Thyroid gland (tissue), 4 donors: Measurements from ENCODE around the gene CTNNA2. TPM values are rescaled to one million over a fixed set of nuclear protein-coding genes. Genes with fewer than 3 reads are reported as not detected.

Source experiments
- DNase-seq, 2 donors: peaks; one replicate each; pipeline ENCODE4 v3.0.0-alpha.2; 2019
- H3K27ac ChIP-seq, 3 donors: fragments of 200-600 bp; sonication (generic); 1 replicate in 2 of 3; 2 replicates in 1 of 3; pipeline ENCODE4 v1.5.1; 2016 to 2019; ENCODE audit warnings: mild to moderate bottlenecking in 1 of 3, moderate library complexity in 1 of 3
- H3K27me3 ChIP-seq: fragments of 200-600 bp; sonication (generic); one replicate; pipeline ENCODE4 v1.5.1; 2019
- H3K36me3 ChIP-seq, 2 donors: fragments of 200-600 bp; sonication (generic); one replicate each; pipeline ENCODE4 v1.5.1; 2016 to 2019
- H3K4me1 ChIP-seq, 2 donors: fragments of 200-600 bp; sonication (generic); one replicate each; pipeline ENCODE4 v1.5.1; 2017 to 2019
- H3K4me3 ChIP-seq, 3 donors: fragments of 200-600 bp; sonication (generic); replicated peaks in 1 of 3; 1 replicate in 2 of 3; 2 replicates in 1 of 3; pipeline ENCODE4 v1.5.1; 2016; ENCODE audit warnings: mild to moderate bottlenecking in 1 of 3
- H3K9me3 ChIP-seq: fragments of 200-600 bp; sonication (generic); one replicate; pipeline ENCODE4 v1.5.1; 2017
- POLR2A ChIP-seq, 2 donors: fragments of 450-650 bp; IDR thresholded peaks; one replicate each; pipeline ENCODE4 v1.6.1; 2017; ENCODE audit warnings: antibody characterized with exemption in 2 of 2, mild to moderate bottlenecking in 2 of 2, moderate library complexity in 1 of 2
- WGBS, 2 donors: methylation state at CpG; one replicate each; pipeline ENCODE4 v1.1.5; 2017; 5-methylcytosine and 5-hydroxymethylcytosine counted together
- intact Hi-C: fragments of 100-400 bp; cut with DNase I; formaldehyde crosslinking; loops from one replicate; pipeline ENCODE4 v1.15.1; 2023
- total RNA-seq, 4 donors: library from RNA; depleted of rRNA; stranded (reverse); fragments of >200 nt; gene quantifications; one replicate each; pipeline ENCODE4 v1.2.3, GENCODE V29; 2016
- TF ChIP-seq, protein P1 (sequence below), 6 experiments: fragments of 200-600 bp in 3 of 6; fragments of 450-650 bp in 3 of 6; sonication (generic) in 3 of 6; IDR thresholded peaks; one replicate each; pipeline ENCODE4 v1.5.1; 2016 to 2019; ENCODE audit warnings: antibody characterized with exemption in 6 of 6, mild to moderate bottlenecking in 2 of 6, inconsistent platforms in 1 of 6, moderate library complexity in 1 of 6

Gene CTNNA2
- total RNA-seq, 4 donors from 2014 or later = 0.13 to 0.44 (median 0.22) TPM; not detected in 1

DNA sequence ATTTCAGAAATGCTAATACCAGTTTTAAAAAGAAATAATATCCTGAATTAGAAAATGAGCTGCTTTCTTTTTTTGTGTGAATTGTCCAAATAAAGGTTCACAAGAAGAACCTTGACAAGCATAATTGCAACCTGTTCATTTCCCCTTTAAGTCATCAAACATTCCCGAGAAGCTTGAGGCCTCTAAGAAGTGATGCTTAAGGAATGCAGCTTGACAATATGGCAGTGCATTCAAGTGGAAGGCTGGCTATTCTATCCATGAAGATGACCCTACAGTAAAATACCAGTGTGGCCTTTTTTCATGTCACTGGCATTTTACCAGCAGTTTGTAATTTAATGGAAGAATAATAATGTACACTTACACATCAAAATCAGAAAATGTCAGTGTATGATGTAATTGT is 216.7 kb downstream of the CTNNA2 start:
- intact Hi-C loops = no loop called here
- H3K27me3 ChIP-seq = no peaks in the 10 kb centered on the region
- DNase-seq = no peak
- H3K4me1 ChIP-seq = no peaks in the 10 kb centered on the region
- WGBS, 2 donors = 34 to 40% methylated on average over 1 of the region's 1 CpG
- H3K27ac ChIP-seq = no peak overlapping the region
- no peak overlapping the region for H3K4me3 ChIP-seq
- TF ChIP-seq, protein P1, sequence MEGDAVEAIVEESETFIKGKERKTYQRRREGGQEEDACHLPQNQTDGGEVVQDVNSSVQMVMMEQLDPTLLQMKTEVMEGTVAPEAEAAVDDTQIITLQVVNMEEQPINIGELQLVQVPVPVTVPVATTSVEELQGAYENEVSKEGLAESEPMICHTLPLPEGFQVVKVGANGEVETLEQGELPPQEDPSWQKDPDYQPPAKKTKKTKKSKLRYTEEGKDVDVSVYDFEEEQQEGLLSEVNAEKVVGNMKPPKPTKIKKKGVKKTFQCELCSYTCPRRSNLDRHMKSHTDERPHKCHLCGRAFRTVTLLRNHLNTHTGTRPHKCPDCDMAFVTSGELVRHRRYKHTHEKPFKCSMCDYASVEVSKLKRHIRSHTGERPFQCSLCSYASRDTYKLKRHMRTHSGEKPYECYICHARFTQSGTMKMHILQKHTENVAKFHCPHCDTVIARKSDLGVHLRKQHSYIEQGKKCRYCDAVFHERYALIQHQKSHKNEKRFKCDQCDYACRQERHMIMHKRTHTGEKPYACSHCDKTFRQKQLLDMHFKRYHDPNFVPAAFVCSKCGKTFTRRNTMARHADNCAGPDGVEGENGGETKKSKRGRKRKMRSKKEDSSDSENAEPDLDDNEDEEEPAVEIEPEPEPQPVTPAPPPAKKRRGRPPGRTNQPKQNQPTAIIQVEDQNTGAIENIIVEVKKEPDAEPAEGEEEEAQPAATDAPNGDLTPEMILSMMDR (IDR thresholded peaks at IDR 0.05) = no peak
- TF ChIP-seq POLR2A (IDR thresholded peaks at IDR 0.05) = no peak
- H3K36me3 ChIP-seq = no peaks in the 10 kb centered on the region
- H3K9me3 ChIP-seq = no peaks in the 10 kb centered on the region

DNA sequence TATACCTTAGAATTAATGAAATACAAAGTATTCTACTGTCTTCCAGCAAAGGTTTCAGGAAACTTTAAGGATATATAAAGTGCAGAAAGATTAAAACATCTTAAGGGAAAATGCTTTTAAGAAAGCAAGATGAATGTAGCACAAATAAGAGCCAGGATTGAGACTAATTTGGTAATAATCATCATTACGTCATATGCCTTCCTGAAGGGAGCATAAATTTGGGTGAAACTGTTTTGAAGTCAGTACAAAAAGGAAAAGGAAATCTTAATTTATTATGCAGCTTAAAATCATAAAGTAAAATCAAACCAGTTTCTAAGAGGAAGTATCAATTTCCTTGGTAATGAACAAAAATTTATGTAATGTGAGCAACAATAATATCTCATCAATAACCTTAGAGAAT is 221.7 kb downstream of the CTNNA2 start:
- Histone ChIP-seq H3K4me1 (no peaks in the 10 kb centered on the region), H3K27me3 (no peaks in the 10 kb centered on the region), H3K4me3 (no peak overlapping the region), H3K36me3 (no peaks in the 10 kb centered on the region), H3K9me3 (no peaks in the 10 kb centered on the region), H3K27ac (no peak overlapping the region)
- 81 to 88% methylated on average over 1 of the region's 1 CpG for WGBS, 2 donors
- intact Hi-C loops = no loop called here
- TF ChIP-seq, protein P1 (IDR thresholded peaks at IDR 0.05) = no peak
- no peak for TF ChIP-seq POLR2A (IDR thresholded peaks at IDR 0.05)
- DNase-seq = no peak

DNA sequence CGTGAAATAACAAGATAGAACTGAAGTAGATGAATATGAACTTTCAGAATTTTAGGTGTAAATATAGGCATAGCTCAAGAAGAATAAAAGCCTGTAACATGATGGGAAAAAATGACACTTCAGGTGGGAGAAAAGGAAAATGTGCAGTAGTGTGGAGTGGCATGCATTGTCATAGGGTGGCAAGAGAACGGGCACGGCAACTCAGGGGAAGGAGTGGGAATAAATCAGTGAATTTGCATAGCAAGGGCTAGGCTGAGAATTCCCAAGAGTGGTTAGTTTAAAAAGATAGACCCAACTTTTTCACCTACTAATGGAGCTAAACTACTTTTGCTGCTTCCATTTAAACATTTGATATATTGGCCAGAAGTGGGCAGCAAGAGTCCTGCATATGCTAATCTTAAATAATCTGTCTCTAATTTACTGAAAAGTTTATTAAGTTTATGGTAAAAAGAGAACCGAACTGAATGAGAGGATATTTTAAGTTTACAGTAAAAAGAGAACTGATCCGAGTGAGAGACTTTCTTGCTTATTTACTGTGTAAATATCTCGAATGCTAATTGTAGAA is 228.1 kb downstream of the CTNNA2 start:
- DNase-seq = no peak
- Histone ChIP-seq H3K36me3 (no peaks in the 10 kb centered on the region), H3K4me3 (no peak overlapping the region), H3K27ac (no peak overlapping the region), H3K4me1 (no peaks in the 10 kb centered on the region), H3K9me3 (no peaks in the 10 kb centered on the region), H3K27me3 (no peaks in the 10 kb centered on the region)
- 80 to 81% methylated on average over 6 of the region's 6 CpGs for WGBS, 2 donors
- intact Hi-C loops = no loop called here
- no peak for TF ChIP-seq POLR2A (IDR thresholded peaks at IDR 0.05)

DNA sequence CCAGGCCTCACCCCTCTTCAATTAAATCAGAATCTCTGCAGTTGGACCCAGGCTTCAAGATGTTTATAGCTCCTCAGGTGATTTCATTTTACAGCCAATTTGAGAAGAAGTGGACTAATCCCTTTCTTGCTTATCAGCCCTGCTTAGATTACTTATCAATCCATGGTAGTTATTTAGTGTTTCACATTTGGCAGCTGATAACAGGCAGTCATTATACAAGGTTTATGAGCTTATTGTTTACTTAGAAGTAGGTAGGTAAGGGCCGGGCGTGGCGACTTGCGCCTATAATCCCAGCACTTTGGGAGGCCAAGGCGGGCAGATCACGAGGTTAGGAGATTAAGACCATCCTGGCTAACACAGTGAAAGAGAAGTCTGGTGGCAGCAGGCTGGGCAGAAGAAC is 237.5 kb downstream of the CTNNA2 start:
- Histone ChIP-seq H3K36me3 (no peaks in the 10 kb centered on the region), H3K4me3 (no peak overlapping the region), H3K27ac (no peak overlapping the region), H3K9me3 (no peaks in the 10 kb centered on the region), H3K4me1 (no peaks in the 10 kb centered on the region), H3K27me3 (no peaks in the 10 kb centered on the region)
- TF ChIP-seq POLR2A (IDR thresholded peaks at IDR 0.05) = no peak
- TF ChIP-seq, protein P1 (IDR thresholded peaks at IDR 0.05) = no peak
- WGBS, 2 donors = 72 to 83% methylated on average over 6 of the region's 6 CpGs
- intact Hi-C loops = no loop called here
- DNase-seq = no peak

DNA sequence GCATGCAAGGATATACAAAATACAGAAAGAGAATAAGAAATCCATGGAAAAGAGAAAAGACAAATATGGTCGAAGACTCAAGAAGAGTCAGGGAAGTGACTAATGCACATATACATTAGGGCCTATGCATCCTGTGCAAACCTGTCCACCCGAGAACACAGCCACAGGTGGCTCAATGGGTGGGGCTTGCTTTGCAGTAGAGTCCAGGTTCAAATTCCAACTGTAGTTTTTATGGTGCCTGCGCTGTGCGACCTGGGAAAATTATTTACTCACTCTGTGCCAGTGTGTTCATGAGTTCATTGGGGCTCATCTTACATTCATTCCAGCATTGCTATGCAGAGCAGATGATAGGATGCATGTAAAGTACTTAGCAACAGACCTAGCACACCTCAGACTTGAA is 244.7 kb downstream of the CTNNA2 start:
- Histone ChIP-seq H3K27ac (no peak overlapping the region), H3K4me3 (no peak overlapping the region), H3K4me1 (no peaks in the 10 kb centered on the region), H3K36me3 (no peaks in the 10 kb centered on the region), H3K27me3 (no peaks in the 10 kb centered on the region), H3K9me3 (no peaks in the 10 kb centered on the region)
- 85 to 89% methylated on average over 4 of the region's 4 CpGs for WGBS, 2 donors
- TF ChIP-seq POLR2A (IDR thresholded peaks at IDR 0.05) = no peak
- TF ChIP-seq, protein P1 (IDR thresholded peaks at IDR 0.05) = no peak
- intact Hi-C loops = no loop called here
- DNase-seq = no peak

DNA sequence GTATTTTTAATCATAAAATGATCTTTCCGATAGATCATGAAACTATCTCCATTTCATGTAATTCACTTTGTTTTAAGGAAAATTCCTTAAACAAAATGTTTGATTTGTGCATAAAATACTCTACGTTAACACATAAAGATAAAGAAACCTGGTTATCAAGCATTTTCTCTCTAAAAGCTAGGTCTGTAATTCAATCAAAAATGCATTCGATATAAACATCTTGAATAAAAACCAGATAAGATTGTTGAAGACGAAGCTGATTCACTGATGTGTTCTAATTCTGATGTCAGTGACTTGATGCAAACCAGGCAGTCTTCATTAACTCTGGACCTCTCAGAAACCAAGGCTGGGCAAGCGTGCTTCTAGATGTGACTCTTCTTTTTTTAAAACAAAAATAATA is 245.2 kb downstream of the CTNNA2 start:
- intact Hi-C loops = no loop called here
- no peaks in the 10 kb centered on the region for H3K4me1 ChIP-seq

More for the DNA sequence above, 245.2 kb downstream of the CTNNA2 start:
- WGBS, 2 donors = 78 to 79% methylated on average over 5 of the region's 5 CpGs
- no peaks in the 10 kb centered on the region for H3K36me3 ChIP-seq
- TF ChIP-seq, protein P1 (IDR thresholded peaks at IDR 0.05) = no peak
- TF ChIP-seq POLR2A (IDR thresholded peaks at IDR 0.05) = no peak
- H3K9me3 ChIP-seq = no peaks in the 10 kb centered on the region
- H3K4me3 ChIP-seq = no peak overlapping the region
- H3K27ac ChIP-seq = no peak overlapping the region
- no peak for DNase-seq
- H3K27me3 ChIP-seq = no peaks in the 10 kb centered on the region
